ENCODE results near the gene KRTAP4-16. TPM values are rescaled to one million over a fixed set of nuclear protein-coding genes. Genes with fewer than 3 reads are reported as not detected.

The KRTAP4-16 gene
- total and polyA plus RNA-seq, 2 of the 8 experiments (the other 6 are each of a cell fraction or from before 2014, with no cell fraction given), result not detected

DNA sequence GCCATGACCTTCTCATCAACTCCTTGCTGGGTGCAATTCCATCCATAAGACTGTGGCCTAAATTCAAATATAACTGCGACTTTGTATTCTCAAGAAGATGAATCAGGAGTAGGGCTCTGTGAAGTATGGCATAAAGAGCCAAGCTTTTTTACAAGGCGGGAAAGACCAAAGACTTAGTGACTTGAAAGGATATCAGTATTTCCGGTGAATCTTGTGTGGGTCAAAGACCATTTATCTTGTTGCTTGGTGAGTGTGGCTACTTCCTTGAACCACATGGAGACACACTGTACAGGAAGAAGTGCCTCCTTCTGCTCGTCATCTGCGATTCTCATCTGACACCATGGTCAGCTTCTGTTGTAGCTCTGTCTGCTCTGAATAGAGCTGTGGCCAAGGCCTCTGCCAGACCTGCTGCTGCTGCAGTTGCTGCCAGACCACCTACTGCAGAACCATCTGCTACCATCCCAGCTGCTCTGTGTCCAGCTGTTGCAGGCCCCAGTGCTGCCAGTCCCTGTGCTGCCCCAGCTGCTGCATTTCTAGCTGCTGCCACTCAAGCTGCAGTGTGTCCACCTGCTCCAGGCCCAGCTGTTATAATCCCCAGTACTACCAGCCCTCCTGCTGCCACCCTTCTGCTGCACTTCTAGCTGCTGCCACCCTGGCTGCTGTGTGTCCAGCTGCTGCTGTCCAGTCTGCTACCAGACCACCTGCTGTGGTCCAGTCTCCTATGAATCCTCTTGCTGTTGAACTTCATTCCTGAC is 30.2 kb downstream of the KRTAP4-16 start (continued):
- TF ChIP-seq, protein P1, sequence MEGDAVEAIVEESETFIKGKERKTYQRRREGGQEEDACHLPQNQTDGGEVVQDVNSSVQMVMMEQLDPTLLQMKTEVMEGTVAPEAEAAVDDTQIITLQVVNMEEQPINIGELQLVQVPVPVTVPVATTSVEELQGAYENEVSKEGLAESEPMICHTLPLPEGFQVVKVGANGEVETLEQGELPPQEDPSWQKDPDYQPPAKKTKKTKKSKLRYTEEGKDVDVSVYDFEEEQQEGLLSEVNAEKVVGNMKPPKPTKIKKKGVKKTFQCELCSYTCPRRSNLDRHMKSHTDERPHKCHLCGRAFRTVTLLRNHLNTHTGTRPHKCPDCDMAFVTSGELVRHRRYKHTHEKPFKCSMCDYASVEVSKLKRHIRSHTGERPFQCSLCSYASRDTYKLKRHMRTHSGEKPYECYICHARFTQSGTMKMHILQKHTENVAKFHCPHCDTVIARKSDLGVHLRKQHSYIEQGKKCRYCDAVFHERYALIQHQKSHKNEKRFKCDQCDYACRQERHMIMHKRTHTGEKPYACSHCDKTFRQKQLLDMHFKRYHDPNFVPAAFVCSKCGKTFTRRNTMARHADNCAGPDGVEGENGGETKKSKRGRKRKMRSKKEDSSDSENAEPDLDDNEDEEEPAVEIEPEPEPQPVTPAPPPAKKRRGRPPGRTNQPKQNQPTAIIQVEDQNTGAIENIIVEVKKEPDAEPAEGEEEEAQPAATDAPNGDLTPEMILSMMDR (IDR thresholded peaks at IDR 0.05; ENCODE audit: control extremely low read depth in 1 of 3, insufficient read depth in 1 of 3, low read depth in 1 of 3, low read length in 3 of 3), result no peak
- TF ChIP-seq TEAD4 (IDR thresholded peaks at IDR 0.05; ENCODE audit: low read depth, low read length) (no peak), CBX5 (IDR thresholded peaks at IDR 0.05; ENCODE audit: low read depth, low read length) (no peak), ZNF274 (IDR thresholded peaks at IDR 0.05; ENCODE audit: borderline replicate concordance, extremely low read depth, low read length) (no peak)
- TF ChIP-seq, protein P2, sequence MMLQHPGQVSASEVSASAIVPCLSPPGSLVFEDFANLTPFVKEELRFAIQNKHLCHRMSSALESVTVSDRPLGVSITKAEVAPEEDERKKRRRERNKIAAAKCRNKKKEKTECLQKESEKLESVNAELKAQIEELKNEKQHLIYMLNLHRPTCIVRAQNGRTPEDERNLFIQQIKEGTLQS (IDR thresholded peaks at IDR 0.05; ENCODE audit: insufficient read depth, low read depth, low read length), result no peak
